HG03045 (cell line): ENCODE results near the gene STARD4.

Experiments
- ATAC-seq: cut with Tn5 transposase; IDR thresholded peaks from one replicate; pipeline ENCODE4 v1.9.1; 2021; ENCODE audit warnings: mild to moderate bottlenecking, moderate library complexity; ENCODE audit not compliant: unreplicated experiment

The STARD4 gene, protein sequence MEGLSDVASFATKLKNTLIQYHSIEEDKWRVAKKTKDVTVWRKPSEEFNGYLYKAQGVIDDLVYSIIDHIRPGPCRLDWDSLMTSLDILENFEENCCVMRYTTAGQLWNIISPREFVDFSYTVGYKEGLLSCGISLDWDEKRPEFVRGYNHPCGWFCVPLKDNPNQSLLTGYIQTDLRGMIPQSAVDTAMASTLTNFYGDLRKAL

DNA sequence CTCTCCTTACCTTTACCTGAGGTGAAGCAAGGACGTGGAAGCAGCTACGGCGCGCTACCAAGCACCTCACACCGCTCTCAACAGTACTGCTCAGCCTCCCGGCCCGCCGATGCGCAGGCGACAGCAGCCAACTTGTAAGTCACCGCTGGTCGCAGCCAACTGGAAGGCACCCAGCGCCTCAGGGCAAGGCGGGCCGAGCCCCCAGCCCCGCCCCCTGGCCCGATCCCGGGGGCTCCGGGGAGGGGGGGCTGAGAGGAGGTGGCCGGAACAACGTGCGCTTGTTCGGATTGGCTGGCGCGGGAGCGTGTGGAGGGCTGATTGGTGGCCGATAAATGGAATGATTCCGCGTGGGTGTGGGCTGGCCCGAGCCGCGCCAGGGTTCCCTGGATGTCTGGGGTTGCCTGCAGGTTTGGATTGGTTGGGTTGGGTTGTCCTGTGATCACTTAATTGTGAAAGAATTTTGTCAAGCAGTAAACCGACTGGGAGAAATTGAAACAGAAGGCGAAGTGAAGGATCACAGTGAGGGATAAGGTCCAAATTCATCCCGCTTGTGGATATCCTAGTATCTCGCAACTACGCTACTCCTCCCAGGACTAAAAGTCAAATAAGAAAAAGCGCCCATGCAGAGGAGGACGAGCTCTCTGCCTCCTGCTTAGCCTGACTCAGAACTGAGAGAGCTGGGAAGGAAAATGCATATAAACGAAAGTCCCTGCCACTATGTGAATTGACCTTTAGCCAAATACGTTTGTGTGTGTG is at the start of gene STARD4:
TSS of gene STARD4 (minus strand) at position 161 of the 756 bp plus-strand sequence. CDS start 5,102 bp downstream, outside the sequence.
- ATAC-seq = peak; percentile 91

DNA sequence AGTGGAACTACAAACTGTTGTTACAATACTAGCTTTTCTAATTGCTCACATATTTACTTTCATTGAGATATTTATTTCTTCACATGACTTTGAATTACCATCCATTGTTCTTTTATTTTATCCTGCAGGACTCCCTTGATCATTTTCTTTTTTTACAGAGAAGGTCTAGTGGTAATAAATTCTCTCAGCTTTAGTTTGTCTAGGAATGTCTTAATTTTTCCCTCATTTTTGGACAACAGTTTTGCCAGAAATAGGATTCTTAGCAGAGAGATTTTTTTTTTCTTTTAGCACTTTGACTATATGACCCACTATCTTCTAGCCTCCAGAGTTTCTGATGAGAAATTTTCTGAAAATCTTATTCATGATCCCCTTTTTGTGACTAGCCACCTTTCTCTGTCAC is 47.3 kb upstream of the STARD4 start:
- ATAC-seq = no peak

DNA sequence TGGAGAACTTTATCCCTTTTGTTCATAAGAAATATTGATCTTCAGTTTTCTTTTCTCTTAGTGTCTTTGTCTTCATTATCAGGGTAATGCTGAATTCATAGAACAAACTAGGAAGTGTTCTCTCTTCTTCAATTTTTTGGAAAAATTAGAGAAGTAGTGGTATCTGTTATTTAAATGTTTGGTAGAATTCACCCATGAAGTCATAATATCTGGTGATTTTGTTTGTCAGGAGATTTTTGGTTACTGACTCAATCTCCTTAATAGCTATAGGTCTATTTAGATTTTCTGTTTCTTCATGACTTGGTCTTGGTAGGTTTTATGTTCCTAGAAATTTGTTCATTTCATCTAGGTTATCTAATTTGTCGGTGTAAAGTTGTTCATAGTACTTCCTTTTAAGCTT is 45.4 kb upstream of the STARD4 start:
- ATAC-seq = no peak

DNA sequence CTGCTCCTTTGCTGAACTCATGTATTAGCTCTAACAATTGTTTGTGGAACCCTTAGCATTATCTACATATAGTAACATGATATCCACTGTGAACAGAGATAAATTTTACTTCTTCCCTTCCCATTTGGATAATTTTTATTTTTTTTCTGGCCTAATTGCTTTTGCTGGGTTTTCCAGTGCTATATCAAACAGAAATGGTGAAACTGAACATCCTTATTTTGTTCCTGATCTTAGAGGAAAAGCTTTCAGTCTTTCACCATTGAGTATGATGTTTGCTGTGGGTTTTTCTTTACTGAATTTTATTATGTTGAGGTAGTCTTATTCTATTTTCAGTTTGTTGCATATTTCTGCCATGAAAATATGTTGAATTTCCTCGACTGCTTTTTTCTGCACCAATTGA is 44.8 kb upstream of the STARD4 start:
- no peak for ATAC-seq

DNA sequence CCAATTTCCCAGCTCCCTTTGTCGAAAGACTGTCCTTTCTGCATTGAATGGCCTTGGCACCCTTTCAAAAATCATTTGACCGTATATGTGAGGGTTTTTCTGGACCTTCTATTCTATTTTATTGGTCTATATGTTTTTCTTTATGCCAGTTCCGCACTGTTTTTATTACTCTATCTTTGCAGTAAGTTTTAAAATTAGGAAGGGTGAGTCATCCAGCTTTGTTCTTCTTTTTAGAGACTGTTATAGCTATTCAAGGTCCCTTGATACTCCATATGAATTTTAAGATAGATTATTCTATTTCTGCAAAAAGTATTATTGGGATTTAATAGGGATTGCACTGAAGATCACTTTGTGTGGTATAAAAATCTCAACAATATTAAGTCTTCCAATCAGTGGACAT is 44.2 kb upstream of the STARD4 start:
- ATAC-seq = no peak

DNA sequence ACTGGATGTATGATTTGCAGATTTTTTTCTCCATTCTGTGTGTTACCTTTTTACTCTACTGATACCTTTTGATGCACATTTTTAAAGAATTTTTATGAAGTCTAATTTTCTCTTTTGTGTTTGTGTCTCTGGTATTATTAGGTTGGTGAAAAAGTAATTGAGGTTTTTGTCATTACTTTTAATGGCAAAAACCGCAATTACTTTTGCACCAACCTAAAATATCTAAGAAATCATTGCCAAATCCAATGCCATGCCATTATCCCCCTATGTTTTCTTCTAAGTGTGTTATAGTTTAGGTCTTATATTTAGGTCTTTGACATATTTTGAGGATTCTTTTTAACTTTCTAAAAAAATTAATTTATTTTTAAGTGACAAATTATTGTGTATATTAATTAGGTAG is 43.4 kb upstream of the STARD4 start:
- ATAC-seq = no peak

DNA sequence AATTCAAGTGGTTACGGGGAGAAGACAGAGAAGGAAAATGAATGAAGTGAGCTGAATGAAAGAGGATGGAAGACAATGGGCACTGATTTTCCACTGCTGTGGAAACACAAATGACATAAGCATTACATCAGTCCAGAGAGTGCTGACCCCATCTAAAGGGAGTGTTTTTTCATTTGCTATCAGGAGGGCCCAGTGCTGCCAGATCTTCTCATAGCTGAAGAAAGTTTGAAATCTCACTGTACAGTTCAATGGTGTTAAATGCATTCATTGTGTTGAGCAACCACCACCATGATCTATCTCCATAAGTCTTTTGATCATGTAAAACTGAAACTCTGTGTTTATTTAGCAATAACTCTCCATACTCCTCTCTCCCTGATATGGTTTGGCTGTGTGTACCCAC is 41.5 kb upstream of the STARD4 start:
- no peak for ATAC-seq

DNA sequence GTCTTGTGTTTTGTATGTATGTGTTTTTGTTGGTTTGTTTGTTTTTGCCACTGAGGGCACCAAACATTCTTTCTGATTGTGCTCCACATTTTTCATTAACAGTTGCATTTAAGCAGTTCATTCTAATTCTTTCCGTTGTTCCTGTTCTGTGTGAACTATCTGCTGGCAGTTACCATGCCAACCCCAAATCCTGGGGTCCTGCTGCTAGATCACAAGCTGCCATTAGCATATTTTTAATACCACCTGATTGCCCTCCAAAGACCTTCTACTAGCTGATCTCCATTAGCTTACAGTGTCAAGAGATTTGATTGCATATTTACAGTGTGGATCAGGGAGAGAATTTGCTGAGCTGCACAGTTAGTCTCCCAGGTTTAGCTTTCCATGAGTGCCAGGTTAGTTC is 40.6 kb upstream of the STARD4 start:
- ATAC-seq = no peak

DNA sequence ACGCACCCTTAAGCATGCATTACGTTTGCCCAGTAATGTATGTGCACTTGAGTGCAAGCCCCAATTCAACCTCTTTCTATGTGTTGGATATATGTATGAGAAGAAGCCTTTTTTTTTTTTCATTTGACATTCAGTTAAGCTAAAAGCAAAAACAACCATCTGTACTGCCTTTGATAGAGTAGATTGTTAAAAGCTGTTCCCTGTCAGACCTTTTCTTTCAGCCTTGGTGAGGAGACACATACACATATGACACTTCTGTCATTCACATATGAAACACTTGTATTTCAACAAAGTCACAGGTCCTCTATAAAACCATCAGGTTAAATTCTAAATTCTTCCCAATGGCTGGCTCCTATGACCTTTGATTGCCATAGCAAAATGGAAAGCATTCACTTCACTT is 40.2 kb upstream of the STARD4 start:
- ATAC-seq = no peak

DNA sequence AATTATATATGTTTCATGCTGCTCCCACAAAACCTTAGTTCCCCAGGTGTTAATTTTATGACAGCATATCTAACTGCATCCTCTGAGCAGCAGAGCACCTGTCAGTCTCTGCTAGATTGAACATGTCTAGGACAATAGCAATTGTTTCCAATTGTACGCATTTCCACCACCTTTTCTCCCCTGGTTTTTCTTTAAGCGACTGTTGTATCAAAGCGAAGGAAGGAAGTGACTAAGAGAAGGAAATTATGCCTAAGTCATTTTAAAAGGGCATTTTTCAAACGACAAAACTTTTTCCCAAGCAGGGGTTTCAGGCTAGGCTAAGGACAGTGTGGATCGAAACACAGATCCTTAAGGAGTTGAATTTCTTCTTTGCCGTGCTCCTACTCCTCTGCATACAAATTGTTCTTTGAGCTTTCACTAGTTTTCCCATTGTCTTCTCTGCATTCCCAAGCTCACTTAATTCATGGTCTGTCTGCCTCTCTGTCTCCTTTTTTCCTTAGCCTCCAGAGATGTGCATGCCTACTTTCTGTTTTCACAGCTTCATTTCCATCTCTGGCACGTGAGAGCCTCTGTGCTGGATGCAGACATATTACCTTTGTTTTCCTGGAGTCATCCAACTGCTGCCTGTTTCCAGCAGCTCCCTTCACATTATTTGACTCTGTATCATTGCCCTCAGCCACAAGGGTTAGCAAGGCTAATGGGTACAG is 39.4 kb upstream of the STARD4 start:
- no peak for ATAC-seq

DNA sequence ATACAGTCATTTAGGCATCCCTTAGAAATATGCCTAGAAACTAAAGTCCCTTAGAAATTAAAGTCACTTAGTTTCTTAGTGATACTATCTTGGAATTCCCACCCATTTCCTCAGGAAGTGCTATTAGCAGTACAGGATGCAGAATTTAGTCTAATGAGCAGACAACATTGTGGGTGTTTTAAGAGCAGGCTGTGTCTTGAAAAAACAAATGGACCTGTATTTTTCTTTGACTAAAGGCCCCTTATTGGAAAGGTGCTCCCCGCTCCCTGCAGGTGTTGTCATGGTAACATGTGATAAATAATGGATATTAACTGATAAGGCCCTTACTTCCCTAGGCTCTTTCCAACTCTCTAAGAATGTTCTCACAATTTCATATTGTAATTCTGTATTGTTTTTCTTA is 38.8 kb upstream of the STARD4 start:
- no peak for ATAC-seq

DNA sequence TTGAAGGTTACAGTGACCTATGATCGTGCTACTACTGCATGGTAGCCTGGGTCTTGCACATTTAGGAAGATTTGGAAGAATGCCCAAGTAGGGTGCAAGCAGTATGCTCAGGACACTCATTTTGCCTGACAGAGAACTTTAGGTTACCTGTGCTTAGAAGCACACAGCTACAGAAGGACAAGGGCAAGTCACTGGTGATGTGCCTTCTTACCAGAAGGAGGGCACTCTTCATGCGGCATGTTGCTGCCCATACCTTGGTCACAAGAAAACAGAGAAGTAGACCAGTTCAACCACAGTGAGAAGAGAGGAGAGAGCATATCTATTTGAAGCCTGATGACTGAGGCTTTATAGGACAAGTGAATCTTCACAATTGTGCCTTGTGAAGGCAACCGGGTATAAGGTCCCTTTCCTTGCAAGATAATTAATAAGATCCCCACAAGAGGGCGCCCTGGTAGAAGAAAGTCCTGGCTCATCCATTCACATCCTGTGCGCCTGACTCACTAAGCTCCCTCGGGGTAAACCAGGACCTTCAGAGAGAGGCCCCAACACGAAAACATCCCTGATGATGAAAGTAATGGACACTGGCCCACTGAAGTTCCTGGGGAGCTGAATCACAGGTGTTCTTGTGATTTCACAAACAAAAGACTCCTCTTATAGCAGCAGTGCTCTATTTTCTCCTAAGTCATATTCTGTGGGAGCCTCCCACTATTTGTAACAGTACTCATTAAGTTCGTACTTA is 38.1 kb upstream of the STARD4 start:
- peak; percentile 88 for ATAC-seq

DNA sequence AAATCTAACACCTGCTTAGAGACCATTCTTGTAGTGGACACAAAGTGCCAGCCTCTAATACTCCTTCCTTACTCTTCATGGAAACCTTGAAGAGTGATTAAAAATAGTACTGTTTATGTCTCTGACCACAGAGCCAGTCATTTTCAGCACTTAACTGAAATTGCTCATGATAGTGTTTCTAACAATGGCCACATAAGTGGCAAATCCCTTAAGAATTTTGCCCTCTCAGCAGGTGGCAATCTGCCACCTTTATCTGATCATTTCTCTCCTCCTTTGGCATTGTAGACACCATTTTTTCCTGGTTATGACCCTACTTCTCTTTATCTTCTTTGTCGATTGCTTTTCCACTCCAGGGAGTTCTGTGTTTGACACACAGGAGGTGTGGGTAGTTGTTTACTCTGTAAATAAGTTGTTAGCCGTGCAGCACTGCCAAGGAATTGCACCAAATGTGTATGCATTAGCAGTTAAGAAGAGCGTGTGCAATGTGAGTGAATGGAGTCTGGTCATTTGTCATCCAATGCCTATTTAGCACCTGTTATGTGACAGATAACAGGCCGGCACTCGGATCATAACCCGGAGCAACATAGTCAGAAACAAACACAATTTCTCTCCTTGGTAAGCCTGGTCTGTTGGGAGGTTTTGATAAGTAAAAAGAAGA is 36.8 kb upstream of the STARD4 start:
- ATAC-seq = no peak

DNA sequence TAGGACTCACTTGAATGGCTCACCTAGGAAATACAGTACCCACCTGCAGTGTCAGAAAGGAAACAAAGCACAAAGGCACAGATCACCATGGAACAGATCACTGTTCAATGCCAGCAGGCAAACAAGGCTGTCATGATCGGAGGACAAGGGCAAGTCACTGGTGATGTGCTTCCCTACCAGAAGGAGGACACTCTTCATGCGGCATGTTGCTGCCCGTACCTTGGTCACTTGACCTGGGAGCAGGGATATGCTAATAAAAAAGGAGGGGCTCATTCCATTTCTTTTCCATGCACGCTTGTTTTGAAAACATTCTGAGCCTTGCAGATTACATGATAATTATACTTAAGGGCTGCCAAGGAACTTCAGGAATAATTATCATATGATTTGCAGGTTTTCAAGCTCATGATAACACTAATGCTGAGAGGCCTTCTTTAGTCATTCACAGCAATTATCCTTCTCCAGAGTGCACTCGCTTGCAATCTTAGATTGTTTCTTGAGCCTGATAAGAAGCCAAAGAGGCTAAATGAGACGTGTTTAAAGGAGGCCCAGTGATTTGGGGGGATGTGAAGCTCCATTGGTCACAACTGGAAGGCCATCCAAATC is 36.1 kb upstream of the STARD4 start:
- no peak for ATAC-seq

DNA sequence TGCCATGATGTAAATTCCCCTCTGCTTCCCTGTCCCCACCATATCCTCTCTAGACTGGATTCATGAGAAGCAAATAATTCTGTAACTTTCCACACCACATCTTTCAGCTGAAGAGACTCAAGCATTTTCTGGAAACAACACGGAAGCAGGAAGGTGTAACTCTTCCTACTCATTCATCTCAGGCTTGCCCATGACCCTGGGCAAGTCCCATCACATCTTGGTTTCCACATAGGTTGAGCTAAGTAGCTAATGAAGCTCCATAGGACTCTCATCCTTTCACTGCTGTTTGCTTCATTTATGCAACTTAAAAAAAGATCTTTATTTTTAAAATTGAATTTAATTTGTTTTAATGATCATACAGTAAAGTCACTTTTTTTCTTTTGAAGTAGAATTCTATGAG is 32.7 kb upstream of the STARD4 start:
- no peak for ATAC-seq

DNA sequence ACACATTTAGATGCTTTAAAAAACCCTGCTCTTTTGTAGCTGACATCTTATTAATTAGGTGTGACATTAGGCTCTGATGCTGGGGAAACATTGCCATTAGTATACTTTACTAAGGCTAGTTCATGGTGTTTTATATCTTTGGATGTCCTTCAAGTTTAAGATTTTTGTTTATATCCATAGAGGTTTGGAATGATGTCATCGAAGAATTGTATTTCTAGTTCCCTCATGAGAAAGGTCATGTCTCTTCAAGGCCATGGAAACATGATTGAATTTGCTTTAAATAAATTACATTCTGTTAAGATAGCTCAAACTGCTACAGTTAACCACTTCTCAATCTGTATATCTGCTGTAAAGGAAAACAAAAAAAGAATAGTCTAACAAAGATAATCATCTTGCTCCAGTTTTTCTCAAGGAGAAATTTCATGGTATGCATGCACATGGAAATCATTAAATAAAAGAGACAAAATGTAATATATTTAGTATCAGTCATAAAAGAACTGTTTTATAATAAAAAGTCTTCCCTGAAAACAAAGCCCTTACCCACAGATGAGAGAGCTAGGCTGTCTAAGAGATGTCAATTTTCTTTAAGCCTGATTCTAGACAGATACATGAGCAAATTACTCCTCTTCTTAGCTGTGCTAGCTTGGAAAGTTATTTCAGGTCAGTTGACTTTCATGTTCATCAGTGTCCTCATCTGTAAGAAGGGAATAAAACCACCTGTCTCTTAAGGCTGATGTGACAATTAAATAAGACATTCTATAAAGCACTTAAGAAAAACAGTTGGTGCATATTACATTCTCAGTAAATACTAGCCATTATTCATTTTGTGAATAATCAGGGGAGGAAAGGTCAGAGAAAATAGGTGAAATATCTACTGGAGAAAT is 25.0 kb upstream of the STARD4 start:
- ATAC-seq = no peak

DNA sequence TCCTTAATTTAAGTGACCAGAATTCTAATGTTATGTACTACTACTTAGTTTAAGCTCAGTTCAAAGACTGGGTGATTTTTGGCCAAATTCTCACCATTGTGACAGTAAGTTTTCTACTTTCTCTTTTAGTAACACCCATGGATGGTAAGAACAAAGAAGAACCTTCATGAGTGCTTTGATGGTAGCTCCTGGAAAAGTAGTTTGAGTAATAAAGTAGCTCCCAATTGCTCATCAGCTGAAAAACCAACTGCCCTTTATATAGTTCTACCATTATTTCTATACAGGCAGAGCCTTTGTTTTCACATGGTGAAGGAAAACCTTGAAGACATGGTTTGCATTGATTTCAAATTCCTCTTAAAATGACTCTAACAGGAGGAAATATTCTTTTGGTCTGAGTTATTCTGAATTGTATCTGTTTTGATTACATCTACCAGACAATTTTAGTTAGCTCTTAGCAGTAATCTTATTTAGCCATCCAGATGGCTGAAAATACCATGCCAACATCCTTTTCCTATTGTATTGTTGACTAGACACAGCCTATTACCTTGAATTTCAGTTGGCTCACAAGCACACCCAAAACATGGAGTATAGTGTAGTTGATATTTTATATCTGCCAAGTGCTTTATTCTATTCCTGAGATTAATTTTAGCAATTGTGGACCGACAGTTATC is 23.7 kb upstream of the STARD4 start:
- ATAC-seq = no peak

DNA sequence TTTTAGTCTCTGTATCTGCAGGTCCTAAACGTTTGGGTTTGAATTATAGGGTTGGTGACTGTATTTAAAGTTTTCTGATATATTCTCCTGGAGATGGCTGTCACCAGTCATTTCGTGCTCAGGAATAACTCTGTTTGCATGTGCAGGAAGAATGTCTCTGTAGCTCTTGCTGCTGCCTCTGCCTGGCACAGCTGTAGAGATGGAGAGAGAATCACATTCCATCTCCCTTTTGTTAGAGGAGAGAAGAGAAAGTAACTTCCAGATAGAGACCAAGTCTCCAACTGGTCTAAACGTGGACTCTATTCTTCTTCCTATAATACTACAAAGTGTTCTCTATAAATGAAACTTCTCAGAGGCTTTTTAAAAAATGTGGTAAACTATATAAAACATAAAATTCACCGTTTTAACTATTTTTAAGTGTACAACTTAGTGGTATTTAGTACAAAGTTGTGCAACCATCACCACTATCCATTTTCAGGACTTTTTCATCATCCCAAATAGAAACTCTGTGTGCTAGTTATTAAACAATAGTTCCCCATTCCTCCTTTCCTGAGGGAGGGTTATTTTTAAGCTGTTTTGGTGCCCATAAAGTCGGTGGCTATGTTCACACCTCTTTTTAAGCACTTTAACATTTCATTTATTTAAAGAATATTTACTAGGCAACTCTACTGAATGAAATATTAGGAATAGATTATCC is 20.7 kb upstream of the STARD4 start:
- no peak for ATAC-seq
